D721Med (cell line): ENCODE measurements around the gene CMYA5.
"Not testable (repeated sequence)": the region's sequence is repeated elsewhere in the genome, so short reads cannot be mapped to it uniquely, and the experiment has no call there.

Source experiments
- DNase-seq: peaks from one replicate; pipeline ENCODE4 v3.0.0; 2011; ENCODE audit warnings: low spot score; ENCODE audit not compliant: insufficient read length
- FAIRE-seq: peaks from 2 replicates; lab custom pipeline; 2011; peaks lifted over from hg19 to GRCh38; lab: Jason Lieb, UNC
- TF ChIP-seq, protein P1 (sequence below): IDR thresholded peaks from 2 replicates; pipeline ENCODE4 v1.5.1; 2012; ENCODE audit warnings: mild to moderate bottlenecking, control low read depth; ENCODE audit not compliant: insufficient read depth; ENCODE audit errors: missing control alignments

The CMYA5 gene

DNA sequence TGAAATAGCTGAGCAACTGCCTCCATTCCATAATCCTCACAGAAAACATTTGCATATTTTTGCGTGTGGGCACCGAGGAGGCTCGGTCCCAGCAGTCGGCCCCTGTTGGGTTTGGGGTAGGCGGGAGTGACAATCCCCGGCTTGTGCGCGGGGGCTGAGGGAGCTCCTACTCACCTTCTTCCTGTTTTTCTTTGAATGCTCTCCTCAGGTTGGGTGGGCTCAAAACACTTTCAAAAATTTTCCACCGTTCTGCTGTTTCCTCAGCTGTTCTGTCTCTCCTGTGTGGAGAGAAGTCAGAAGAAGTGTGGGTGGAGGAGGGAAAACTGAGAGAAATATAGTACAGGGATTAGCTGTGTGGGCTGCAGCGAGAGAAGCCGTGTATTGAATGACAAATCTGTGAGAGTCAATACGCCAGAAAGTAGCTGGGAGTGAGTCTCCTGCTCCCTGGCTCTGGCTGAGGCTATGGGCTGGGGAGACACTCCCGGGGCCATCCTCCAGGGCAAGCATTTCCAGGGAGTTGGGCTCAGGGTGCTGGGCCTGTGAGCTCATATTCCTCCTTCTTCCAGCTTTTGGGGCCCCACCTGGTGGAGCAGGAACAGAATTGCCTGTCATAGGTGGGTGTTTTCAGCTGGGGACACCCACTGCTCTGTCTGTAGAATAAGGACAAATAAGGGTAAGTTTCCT, 84.7 kb downstream of the CMYA5 start:
- FAIRE-seq: no peak
- TF ChIP-seq, protein P1, sequence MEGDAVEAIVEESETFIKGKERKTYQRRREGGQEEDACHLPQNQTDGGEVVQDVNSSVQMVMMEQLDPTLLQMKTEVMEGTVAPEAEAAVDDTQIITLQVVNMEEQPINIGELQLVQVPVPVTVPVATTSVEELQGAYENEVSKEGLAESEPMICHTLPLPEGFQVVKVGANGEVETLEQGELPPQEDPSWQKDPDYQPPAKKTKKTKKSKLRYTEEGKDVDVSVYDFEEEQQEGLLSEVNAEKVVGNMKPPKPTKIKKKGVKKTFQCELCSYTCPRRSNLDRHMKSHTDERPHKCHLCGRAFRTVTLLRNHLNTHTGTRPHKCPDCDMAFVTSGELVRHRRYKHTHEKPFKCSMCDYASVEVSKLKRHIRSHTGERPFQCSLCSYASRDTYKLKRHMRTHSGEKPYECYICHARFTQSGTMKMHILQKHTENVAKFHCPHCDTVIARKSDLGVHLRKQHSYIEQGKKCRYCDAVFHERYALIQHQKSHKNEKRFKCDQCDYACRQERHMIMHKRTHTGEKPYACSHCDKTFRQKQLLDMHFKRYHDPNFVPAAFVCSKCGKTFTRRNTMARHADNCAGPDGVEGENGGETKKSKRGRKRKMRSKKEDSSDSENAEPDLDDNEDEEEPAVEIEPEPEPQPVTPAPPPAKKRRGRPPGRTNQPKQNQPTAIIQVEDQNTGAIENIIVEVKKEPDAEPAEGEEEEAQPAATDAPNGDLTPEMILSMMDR: no peak
- DNase-seq: no peak

DNA sequence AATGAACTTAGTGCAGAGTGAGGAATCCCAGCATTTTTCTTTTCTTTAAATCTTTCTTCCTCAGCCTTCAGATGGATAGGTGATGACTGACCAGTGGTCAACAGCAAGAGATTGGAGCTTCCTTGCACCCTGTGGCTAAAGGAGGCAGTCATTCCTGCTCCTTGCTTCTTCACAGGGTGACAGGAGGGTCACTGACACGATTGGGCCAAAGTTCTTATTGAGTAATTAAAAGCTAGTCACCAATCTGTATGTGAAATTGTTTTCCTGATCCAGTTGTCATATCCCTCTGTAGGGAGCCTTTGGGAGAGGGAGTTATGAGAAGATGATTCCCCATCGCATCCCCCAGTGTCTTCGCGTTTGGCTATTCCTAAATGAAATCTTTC, 85.2 kb downstream of the CMYA5 start:
- FAIRE-seq (no peak), DNase-seq (no peak)
- TF ChIP-seq, protein P1: no peak

DNA sequence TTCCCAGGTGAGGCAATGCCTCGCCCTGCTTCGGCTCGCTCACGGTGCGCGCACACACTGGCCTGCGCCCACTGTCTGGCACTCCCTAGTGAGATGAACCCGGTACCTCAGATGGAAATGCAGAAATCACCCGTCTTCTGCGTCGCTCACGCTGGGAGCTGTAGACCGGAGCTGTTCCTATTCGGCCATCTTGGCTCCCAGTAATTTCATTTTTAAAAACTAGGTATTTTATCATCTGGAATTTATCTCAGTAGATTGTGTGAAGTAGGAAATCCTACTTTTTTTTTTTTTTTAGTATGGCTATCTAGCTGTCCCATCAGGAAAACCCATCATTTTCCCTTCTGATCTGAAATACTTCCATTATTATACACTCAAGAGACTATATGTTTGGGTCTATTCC, 95.1 kb downstream of the CMYA5 start:
- not testable (repeated sequence) for FAIRE-seq, DNase-seq

DNA sequence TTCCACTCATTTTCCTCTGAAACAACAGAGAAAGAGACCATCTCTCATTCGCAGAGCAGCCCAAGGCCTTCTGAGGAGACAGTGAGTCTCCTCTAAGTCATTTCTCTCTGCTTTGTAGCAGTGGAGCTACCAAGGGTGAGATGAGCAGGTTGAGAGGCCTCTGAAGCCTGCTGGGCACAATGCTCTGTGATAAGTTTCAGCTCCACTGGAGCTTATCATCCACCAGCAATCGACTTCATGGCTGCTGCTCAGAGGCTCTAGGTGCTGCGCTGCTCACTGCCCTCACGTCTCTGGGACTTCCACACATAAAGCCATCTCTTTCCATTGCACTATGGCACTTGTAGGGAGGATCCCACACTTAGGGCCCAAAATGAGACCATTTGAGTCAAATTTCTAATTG, 96.3 kb downstream of the CMYA5 start:
- TF ChIP-seq, protein P1: no peak
- no peak for DNase-seq
- no peak for FAIRE-seq

DNA sequence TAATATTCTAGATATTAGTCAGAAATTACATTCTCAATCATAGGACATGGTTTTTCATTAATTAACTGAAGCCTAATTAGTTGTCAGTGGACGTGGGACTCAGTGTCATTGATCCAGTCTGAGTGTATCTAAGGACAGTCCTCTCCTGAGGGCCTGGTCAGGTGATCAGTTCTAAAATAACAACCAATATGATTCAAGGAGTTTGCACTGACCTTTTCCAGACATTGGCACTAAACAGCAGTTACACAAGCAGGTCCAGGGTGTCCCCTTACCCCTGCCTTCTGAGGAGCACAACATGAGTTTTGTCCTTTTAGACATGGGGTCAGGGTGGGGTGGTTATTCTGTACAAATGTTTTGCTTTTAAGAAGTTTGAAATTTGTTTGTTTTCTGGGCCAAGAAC, 97.8 kb downstream of the CMYA5 start:
- FAIRE-seq (no peak), DNase-seq (no peak)
- TF ChIP-seq, protein P1: no peak

DNA sequence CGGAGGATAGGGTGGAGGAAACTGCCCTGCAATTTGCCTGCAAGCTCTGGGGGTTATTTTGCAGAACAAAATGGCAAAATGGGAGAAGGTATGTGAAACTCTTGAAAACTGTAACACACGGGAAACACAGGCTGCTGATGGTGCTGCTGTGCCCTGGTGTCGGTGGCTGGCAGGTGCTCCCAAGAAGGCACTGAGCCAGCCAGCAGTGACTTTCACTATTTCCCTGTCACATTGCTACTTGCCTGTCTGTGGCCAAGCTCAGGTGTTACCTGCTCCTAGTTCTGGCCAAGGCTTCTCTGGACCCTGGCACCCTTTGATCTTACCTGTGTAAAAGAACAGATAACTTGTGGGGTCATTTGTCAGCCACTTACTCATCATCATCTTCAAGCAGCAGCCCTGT, 102.2 kb downstream of the CMYA5 start:
- DNase-seq: no peak
- FAIRE-seq: no peak
- TF ChIP-seq, protein P1: no peak

DNA sequence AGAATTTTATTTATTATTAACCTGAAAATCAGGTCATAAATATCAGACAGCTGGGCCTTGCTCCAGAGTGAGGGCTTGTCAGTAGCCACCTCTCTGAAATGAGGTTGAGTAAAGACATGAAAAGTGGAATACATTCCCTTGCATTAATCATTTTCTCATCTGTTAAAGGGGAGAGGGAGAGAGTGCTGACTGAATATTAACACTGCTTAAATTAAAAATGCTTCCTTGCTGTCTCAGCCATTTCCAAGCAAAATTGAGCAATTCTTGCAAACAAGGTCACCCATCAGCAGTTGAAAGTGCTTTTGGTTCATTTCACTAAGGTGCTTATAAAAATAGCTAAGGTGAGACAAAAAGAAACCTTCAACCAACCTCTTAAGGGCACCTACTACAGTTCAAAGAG, 102.8 kb downstream of the CMYA5 start:
- TF ChIP-seq, protein P1: no peak
- FAIRE-seq (no peak), DNase-seq (no peak)
